Upper lobe of right lung (tissue), 1 donor: ENCODE results near the gene ZNF793. TPM values are rescaled to one million over a fixed set of nuclear protein-coding genes. Genes with fewer than 3 reads are reported as not detected.
A peak's percentile ranks its signal among the peaks of the same experiment; 100 is the strongest.

Experiments used
- ATAC-seq: fragments of 200-7000 bp; cut with Tn5 transposase; one replicate; pipeline ENCODE4 v1.9.1; 2020; ENCODE audit warnings: mild to moderate bottlenecking, moderate library complexity
- DNase-seq: peaks from one replicate; pipeline ENCODE4 v3.0.0-alpha.2; 2020
- H3K27ac ChIP-seq: fragments of 200-600 bp; one replicate; pipeline ENCODE4 v1.8.0; 2022
- H3K27me3 ChIP-seq: fragments of 200-600 bp; one replicate; pipeline ENCODE4 v1.8.0; 2022; ENCODE audit warnings: mild to moderate bottlenecking
- H3K36me3 ChIP-seq: fragments of 200-600 bp; one replicate; pipeline ENCODE4 v1.8.0; 2022
- H3K4me1 ChIP-seq: fragments of 200-600 bp; one replicate; pipeline ENCODE4 v1.8.0; 2022
- H3K4me3 ChIP-seq: fragments of 200-600 bp; one replicate; pipeline ENCODE4 v1.8.0; 2022; ENCODE audit warnings: mild to moderate bottlenecking
- H3K9me3 ChIP-seq: fragments of 200-600 bp; one replicate; pipeline ENCODE4 v1.8.0; 2022
- intact Hi-C: fragments of 100-400 bp; cut with DNase I; formaldehyde crosslinking; loops from one replicate; pipeline ENCODE4 v1.11.0; 2022
- total RNA-seq: library from RNA; stranded (reverse); fragmentation: NEBNext Ultra II Directional; extraction: Animal tissue kit (Norgen Biotek cat#: 25700); gene quantifications from one replicate; pipeline ENCODE4 v1.2.1, GENCODE V29; 2021
- TF ChIP-seq, protein P1 (sequence below): fragments of 200-600 bp; IDR thresholded peaks from one replicate; pipeline ENCODE4 v1.8.0; 2022; ENCODE audit warnings: antibody characterized with exemption
- donor health status: DM: no; HTN: yes; CAD: no; lungs with severe emphysema.

The ZNF793 gene
- total RNA-seq, 1 donor from 2014 or later: 4.2 TPM

GRCh38 chr19:37505958-37506386 lies 767 bp upstream of the ZNF793 start:
- TF ChIP-seq, protein P1, sequence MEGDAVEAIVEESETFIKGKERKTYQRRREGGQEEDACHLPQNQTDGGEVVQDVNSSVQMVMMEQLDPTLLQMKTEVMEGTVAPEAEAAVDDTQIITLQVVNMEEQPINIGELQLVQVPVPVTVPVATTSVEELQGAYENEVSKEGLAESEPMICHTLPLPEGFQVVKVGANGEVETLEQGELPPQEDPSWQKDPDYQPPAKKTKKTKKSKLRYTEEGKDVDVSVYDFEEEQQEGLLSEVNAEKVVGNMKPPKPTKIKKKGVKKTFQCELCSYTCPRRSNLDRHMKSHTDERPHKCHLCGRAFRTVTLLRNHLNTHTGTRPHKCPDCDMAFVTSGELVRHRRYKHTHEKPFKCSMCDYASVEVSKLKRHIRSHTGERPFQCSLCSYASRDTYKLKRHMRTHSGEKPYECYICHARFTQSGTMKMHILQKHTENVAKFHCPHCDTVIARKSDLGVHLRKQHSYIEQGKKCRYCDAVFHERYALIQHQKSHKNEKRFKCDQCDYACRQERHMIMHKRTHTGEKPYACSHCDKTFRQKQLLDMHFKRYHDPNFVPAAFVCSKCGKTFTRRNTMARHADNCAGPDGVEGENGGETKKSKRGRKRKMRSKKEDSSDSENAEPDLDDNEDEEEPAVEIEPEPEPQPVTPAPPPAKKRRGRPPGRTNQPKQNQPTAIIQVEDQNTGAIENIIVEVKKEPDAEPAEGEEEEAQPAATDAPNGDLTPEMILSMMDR: no peak
- DNase-seq (no peak), ATAC-seq (peak; percentile 8)
- Histone ChIP-seq H3K9me3 (no peaks in the 10 kb centered on the region), H3K27ac (peak overlapping the region; percentile 93), H3K36me3 (no peaks in the 10 kb centered on the region), H3K27me3 (no peaks in the 10 kb centered on the region), H3K4me1 (no peaks in the 10 kb centered on the region), H3K4me3 (peak overlapping the region; percentile 67)
- intact Hi-C loops: no loop called here

- ATAC-seq (no peak), DNase-seq (no peak)
- Histone ChIP-seq H3K4me3 (peak overlapping the region; percentile 67), H3K36me3 (no peaks in the 10 kb centered on the region), H3K9me3 (no peaks in the 10 kb centered on the region), H3K4me1 (no peaks in the 10 kb centered on the region), H3K27ac (peak overlapping the region; percentile 93), H3K27me3 (no peaks in the 10 kb centered on the region)
- TF ChIP-seq, protein P1: no peak
- intact Hi-C loops: no loop called here
These were observed 377 bp downstream of the ZNF793 start for GRCh38 chr19:37507167-37507464.

DNA sequence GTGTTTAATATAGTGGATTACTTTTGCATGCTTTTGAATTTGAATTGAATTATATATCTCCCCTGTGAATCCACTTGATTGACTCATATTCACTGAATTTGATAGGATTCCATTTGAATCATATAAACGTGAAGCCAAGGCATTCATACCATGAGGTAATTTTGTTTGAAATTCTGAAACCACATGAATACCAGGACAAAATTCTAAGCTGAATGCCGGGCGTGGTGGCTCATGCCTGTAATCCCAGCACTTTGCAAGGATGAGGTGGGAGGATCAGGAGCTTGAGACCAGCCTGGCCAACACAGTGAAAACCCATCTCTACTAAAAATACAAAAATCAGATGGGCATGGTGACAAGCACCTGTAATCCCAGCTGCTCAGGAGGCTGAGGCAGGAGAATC lies 4.4 kb downstream of the ZNF793 start:
- ATAC-seq (no peak), DNase-seq (no peak)
- H3K36me3 ChIP-seq: no peaks in the 10 kb centered on the region
- TF ChIP-seq, protein P1: no peak
- no peak overlapping the region for H3K27ac ChIP-seq
- H3K4me1 ChIP-seq: no peaks in the 10 kb centered on the region
- H3K4me3 ChIP-seq: no peak overlapping the region
- intact Hi-C loops: no loop called here
- peaks cover 8% of the 10 kb centered on the region for H3K9me3 ChIP-seq
- no peaks in the 10 kb centered on the region for H3K27me3 ChIP-seq

DNA sequence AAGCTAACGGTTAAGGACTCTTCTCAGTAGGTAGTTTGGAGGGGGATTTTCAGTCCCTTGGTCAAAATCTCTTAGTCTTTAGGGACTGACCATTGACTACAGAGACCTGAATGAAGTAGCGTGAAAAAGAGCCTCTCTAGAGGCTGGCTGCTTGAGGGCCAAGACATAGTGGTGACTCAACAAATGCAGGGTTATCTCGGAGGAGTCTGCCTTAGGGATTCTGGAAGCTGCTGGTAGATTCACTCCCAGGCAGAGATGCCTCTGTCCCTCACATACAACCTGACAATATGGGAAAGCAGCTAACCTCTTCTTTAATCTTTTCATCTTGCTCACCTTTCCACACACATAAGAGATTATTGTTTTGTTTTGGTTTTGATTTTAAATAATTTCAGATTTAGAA lies 5.1 kb downstream of the ZNF793 start:
- H3K4me1 ChIP-seq: no peaks in the 10 kb centered on the region
- no peaks in the 10 kb centered on the region for H3K36me3 ChIP-seq
- TF ChIP-seq, protein P1: no peak
- intact Hi-C loops: no loop called here
- H3K27me3 ChIP-seq: no peaks in the 10 kb centered on the region
- DNase-seq (no peak), ATAC-seq (no peak)
- no peak overlapping the region for H3K4me3 ChIP-seq
- H3K9me3 ChIP-seq: peaks cover 8% of the 10 kb centered on the region
- H3K27ac ChIP-seq: no peak overlapping the region

GRCh38 chr19:37513397-37513796 lies 6.7 kb downstream of the ZNF793 start:
- peaks cover 8% of the 10 kb centered on the region for H3K9me3 ChIP-seq
- no peak overlapping the region for H3K27ac ChIP-seq
- ATAC-seq (no peak), DNase-seq (no peak)
- TF ChIP-seq, protein P1: no peak
- intact Hi-C loops: no loop called here
- H3K36me3 ChIP-seq: no peaks in the 10 kb centered on the region
- no peaks in the 10 kb centered on the region for H3K4me1 ChIP-seq
- no peaks in the 10 kb centered on the region for H3K27me3 ChIP-seq
- H3K4me3 ChIP-seq: no peak overlapping the region

- no peak for DNase-seq
- intact Hi-C loops: no loop called here
- TF ChIP-seq, protein P1: no peak
- Histone ChIP-seq H3K4me3 (no peak overlapping the region), H3K36me3 (no peaks in the 10 kb centered on the region), H3K9me3 (peaks cover 19% of the 10 kb centered on the region), H3K27me3 (no peaks in the 10 kb centered on the region), H3K4me1 (no peaks in the 10 kb centered on the region), H3K27ac (no peak overlapping the region)
- no peak for ATAC-seq
These were observed 13.2 kb downstream of the ZNF793 start for GRCh38 chr19:37519890-37520289.
